ENCODE measurements around the gene POLR2I.

DNA sequence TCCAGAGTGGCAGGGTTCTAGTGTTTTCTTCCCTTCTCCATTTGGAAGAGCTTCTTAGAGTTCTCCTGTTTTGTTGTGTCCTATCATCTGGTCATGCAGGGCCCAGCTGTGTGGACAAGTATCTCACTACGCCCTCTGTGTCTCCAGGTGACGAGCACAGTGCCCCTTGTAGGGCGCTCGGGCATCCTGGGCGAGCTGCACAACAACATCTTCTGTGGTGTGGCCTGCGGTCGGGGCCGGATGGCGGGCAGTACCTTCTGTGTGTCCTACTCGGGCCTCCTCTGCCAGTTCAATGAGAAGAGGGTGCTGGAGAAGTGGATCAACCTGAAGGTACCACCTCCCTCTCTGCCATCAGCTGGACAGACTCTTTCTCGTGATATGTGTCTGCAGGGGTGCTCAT, 47.0 kb downstream of the POLR2I start:
- TF ChIP-seq GATA2 (IDR thresholded peaks at IDR 0.05; ENCODE audit: low read depth, low read length) (no peak), GATA3 (IDR thresholded peaks at IDR 0.05; ENCODE audit: low read depth, low read length) (no peak)
